GM12874 (cell line): Measurements from ENCODE around the gene SPOP.

Source experiments
- CTCF ChIP-seq: IDR thresholded peaks from 2 replicates; pipeline ENCODE4 v1.5.1; 2011; ENCODE audit warnings: low read depth, mild to moderate bottlenecking, control low read depth, low read length, moderate library complexity; ENCODE audit not compliant: insufficient read depth

Gene SPOP

DNA sequence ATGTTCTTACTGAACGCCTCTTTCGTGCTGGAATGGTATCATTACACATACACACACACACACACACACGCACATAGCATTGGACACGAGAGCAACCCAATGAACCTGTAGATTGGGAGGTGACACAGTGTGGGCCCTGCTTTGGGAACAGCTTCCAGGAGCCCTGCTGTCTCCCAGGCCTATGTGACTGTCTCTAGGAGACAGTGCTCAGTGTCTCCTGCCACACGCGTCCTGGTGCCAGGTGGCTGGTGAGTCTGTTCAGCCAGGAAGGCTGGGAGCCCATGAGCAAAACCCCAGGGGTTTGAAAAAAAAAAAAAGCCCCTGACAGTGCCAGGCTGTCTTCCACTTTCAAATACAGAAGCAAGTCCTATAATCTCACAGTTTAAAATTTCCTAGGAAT lies 2.4 kb upstream of the SPOP start:
- TF ChIP-seq CTCF: no peak

DNA sequence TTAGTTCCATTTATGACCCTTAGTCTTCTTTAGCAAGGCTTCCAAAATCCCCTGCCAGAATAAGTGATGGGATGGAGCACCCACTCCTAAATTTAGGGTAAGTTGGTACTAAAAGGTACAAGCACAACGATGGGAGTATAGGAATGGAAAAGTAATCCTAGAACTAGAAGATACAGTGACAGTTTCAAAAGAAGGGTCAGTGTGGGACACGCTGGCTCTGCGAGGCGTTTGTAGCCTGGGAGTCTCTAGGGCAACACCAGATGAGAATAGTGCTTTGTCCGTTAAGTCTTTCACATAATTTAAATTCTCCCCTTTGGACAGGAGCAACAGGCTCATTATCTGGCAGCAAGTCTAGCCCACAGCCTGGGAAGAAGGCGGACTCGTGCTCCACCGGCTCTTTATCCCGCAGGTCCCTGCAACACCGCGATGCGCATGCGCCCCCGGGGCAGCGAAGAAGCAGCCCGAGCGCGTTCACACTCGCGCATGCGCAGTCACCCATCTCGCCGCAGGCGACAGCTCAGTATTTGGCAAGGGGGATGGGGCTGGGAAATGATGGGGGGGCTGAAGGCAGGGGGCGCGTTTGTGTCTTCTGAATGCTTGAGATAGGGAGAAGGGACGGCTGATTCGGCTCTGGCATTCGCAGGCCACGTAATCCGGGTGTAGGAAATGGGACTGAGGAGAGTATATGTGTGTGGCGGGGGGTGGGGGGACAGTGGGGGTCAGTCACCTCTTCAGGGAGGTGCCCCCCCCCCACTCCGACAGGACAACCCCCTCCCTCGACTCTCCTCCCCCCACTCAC lies 564 bp downstream of the SPOP start:
- TF ChIP-seq CTCF: no peak

- no peak for TF ChIP-seq CTCF
These were observed 1.5 kb downstream of the SPOP start for GRCh38 chr17:49676276-49676868.

DNA sequence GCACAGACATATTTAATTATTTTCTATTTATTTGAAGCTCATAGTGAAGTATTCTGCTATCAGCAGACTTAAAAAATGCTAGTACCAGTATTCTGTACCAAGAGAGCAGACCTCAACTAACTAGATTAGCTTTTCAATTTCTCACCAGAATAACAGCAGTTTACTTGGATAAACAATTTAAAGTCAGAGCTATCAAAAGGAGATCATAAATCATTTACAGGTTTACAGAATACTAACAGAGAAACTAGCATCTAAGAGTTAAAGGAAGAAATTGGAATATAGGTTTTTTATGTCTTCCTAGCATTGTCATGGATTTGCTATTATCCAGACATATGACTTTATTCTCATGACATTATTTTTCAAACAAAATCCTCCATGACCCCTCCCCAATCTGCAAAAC lies 3.4 kb downstream of the SPOP start:
- no peak for TF ChIP-seq CTCF

DNA sequence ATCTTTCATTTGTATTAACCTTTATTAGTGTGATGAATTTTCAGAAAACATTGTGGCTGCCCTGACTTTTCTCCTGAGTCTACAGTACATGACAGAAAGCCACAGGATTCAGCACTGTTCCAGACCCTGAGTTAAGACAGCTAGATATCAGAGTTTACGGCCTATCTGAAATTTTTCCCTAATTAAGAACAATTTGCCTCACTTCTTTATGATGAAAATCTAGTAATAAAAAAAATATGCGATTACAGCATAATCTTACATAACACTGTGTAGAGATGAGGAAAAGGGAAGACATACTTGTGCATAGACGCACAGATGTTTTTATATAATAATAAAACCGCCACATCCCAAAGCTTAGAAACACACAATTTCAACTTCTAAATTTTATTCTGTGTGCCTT lies 7.3 kb downstream of the SPOP start:
- TF ChIP-seq CTCF: no peak

DNA sequence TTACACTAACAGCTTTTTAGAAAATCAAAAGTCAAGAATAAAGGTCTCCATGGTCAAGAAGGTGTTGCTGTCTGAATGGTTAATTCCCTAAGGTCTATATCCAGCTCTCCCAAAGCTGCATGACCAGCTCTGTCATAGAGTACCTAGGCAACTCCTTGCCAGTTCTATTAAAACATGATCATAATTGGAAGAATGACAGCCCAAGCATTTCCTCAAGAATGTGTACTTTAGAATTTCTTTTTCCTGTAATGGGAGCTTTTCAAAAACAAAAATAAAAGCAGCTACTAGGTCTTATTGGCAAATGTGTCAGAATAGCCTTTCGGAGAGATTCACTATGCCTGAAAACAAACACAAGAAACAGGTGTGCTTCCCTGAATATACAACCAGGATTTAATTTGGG lies 7.9 kb downstream of the SPOP start:
- no peak for TF ChIP-seq CTCF

DNA sequence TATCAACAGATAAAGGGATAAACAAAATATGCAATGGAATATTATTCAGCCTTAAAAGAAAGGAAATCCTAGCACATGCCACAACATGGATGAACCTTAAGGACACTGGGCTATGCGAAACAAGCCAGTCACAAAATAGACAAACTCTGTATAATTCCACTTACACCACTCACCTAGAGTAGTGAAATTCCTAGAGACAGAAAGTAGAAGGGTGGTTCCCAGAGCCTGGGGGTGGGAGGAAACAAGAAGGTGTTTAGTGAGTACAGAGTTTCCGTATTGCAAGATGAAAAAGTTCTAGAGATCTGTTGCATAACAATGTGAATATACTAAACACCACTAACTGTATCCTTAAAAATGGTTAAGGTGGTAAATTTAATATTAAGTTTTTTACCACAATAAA lies 10.0 kb downstream of the SPOP start:
- no peak for TF ChIP-seq CTCF
